Fibroblast of pulmonary artery (primary cell): ENCODE measurements around the gene OR4C45.
A peak's percentile ranks its signal among the peaks of the same experiment; 100 is the strongest.
"Not testable (repeated sequence)": the region's sequence is repeated elsewhere in the genome, so short reads cannot be mapped to it uniquely, and the experiment has no call there.

Experiments
- DNase-seq: peaks from one replicate; pipeline ENCODE4 v3.0.0-alpha.2; 2010; ENCODE audit warnings: low read depth
- H3K4me3 ChIP-seq: replicated peaks from 2 replicates; pipeline ENCODE4 v1.5.1; 2011; ENCODE audit warnings: low read depth, mild to moderate bottlenecking, control low read depth, low read length, moderate library complexity
- TF ChIP-seq, protein P1 (sequence below): IDR thresholded peaks from 2 replicates; pipeline ENCODE4 v1.5.1; 2011; ENCODE audit warnings: mild to moderate bottlenecking, control low read depth, low read length, inconsistent platforms; ENCODE audit errors: missing control alignments

Gene OR4C45

DNA sequence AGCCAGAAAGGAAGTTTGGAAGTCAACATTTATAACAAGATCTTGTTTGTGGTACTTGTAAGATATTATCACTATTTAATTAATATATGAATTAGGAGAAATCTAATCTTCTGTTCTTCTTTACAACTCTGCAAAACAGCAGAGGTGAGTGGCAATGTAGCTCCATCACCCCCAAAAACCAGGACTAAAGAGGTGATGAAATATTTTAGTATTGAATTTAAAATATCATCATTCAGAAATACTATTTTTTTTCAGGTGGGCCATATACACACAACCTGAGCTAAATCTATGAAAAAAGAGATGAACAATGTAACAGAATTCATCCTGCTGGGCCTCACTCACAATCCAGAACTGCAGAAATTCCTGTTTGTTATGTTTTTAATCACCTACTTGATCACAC lies at the start of gene OR4C45:
TSS of gene OR4C45 (plus strand) at position 301 of the 400 bp plus-strand sequence.
- no peak for DNase-seq
- no peak within 1 kb of the TSS for H3K4me3 ChIP-seq
- TF ChIP-seq, protein P1, sequence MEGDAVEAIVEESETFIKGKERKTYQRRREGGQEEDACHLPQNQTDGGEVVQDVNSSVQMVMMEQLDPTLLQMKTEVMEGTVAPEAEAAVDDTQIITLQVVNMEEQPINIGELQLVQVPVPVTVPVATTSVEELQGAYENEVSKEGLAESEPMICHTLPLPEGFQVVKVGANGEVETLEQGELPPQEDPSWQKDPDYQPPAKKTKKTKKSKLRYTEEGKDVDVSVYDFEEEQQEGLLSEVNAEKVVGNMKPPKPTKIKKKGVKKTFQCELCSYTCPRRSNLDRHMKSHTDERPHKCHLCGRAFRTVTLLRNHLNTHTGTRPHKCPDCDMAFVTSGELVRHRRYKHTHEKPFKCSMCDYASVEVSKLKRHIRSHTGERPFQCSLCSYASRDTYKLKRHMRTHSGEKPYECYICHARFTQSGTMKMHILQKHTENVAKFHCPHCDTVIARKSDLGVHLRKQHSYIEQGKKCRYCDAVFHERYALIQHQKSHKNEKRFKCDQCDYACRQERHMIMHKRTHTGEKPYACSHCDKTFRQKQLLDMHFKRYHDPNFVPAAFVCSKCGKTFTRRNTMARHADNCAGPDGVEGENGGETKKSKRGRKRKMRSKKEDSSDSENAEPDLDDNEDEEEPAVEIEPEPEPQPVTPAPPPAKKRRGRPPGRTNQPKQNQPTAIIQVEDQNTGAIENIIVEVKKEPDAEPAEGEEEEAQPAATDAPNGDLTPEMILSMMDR: no peak

DNA sequence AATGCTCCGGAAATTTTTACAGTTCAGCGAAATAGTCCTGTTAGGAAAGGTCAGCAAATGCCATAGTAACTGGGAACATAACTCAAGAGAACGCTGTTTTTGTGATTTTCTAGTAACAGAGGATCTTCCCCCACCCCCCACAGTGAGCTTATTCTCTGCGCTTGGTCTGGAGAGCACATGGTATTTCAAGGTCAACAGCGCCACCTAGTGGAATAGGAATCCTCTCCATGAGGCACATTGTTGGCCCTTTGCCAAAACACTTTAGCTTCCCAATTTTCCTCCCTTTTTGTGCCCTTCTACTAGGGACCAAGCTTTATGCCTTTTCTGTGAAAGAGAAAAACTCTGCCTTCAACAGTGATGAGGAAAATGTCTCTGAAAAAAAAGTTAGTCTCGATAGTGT lies 37.1 kb upstream of the OR4C45 start:
- TF ChIP-seq, protein P1: peak; percentile 44
- DNase-seq: peak; percentile 65
- no peak overlapping the region for H3K4me3 ChIP-seq

DNA sequence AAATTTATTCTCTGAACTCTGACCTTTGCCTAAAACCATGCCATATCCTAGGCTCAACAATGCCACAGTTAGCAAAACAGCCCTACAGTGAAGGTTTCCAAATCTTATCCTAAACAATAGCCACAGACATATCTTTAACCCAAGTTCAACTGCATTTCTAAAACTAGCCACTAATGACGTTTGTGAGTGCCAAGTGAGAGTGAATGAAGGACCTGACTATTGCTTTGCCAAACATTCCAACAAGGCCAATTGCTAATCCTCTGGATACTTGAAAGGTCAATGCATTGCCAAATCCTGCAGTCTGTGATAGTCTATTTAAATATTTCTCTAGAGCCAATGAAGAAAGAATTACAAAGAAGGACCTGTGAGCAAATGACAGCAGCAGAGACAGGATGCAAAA lies 2.5 kb upstream of the OR4C45 start:
- no peak overlapping the region for H3K4me3 ChIP-seq
- no peak for DNase-seq
- TF ChIP-seq, protein P1: no peak

DNA sequence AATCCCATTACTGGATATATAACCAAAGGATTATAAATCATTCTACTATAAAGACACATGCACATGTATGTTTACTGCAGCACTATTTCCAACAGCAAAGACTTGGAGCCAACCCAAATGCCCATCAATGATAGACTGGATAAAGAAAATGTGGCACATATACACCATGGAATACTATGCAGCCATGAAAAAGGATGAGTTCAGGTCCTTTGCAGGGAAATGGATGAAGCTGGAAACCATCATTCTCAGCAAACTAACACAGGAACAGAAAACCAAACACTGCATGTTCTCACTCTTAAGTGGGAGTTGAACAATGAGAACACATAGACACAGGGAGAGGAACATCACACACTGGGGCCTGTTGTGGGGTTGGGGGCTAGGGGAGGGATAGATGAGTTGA lies 3.6 kb downstream of the OR4C45 start:
- not testable (repeated sequence) for H3K4me3 ChIP-seq, DNase-seq

DNA sequence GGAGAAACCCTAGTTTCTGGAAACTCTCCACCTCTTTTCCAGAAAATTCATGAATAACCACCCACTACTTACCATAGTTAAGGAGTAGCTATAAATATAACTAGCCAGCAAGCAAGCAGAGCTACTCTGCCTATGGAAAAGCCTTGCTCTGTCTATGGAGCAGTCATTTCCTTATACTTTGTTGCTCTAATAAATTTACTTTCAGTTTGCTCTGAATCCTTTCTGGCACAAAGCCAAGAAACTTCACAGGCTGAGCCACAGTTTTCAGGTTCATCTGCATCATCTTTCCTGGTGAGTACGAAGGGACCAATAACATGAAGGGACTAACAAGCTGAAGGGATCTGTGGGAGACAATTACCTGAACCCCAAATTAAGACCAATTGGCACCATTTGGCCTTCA lies 4.6 kb downstream of the OR4C45 start:
- H3K4me3 ChIP-seq: no peak overlapping the region
- TF ChIP-seq, protein P1: no peak
- no peak for DNase-seq

DNA sequence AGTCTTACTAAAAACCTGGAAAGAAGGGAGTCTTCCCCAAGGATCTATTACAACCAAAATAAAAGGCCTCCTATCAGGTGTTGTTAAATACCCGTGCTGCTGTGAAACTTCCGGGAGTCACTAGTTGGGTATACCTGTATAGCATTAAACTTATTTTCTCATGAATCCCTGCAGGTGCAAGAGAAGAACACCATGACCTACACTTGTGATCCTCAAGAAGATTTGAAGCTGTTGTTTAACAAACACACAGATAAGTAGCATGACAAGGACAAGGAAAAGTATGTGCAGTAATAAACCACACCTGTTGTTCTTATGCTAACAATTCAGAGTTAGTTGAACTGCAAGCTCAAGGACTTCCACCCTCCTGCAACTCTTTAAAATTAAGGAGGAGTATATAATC lies 12.0 kb downstream of the OR4C45 start:
- DNase-seq: no peak
- TF ChIP-seq, protein P1: no peak
- no peak overlapping the region for H3K4me3 ChIP-seq

DNA sequence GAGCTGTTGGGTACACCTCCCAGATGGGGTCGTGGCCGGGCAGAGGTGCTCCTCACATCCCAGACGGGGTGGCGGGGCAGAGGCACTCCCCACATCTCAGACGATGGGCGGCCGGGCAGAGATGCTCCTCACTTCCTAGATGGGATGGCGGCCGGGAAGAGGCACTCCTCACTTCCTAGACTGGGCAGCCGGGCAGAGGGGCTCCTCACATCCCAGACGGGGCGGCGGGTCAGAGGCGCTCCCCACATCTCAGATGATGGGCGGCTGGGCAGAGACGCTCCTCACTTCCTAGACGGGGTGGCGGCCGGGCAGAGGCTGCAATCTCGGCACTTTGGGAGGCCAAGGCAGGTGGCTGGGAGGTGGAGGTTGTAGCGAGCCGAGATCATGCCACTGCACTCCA lies 30.4 kb downstream of the OR4C45 start:
- DNase-seq, H3K4me3 ChIP-seq: not testable (repeated sequence)

DNA sequence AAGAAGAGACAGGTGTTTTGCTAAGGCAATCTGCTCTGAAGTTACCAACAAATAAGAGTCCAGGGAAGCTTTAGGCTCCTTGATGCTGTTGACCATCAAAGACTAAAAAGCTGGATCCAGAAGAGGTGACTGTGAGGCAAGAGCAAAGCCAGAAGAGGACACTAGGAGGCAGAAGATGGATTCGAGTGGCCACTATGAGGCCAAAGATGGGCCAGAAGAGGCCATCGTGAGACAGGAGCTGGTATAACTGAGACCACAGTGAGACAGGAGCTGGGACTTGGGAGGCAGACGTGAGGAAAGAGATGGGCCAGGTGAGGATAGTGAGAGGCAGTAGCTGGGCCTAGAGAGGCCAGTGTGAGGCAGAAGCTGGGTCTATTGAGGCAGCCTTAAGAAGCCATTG lies 37.7 kb downstream of the OR4C45 start:
- H3K4me3 ChIP-seq: no peak overlapping the region
- TF ChIP-seq, protein P1: no peak

More for the DNA sequence above, 37.7 kb downstream of the OR4C45 start:
- no peak for DNase-seq
